ENCODE measurements around the gene NRXN2.
"Not testable (repeated sequence)": the region's sequence is repeated elsewhere in the genome, so short reads cannot be mapped to it uniquely, and the experiment has no call there.

The NRXN2 gene

DNA sequence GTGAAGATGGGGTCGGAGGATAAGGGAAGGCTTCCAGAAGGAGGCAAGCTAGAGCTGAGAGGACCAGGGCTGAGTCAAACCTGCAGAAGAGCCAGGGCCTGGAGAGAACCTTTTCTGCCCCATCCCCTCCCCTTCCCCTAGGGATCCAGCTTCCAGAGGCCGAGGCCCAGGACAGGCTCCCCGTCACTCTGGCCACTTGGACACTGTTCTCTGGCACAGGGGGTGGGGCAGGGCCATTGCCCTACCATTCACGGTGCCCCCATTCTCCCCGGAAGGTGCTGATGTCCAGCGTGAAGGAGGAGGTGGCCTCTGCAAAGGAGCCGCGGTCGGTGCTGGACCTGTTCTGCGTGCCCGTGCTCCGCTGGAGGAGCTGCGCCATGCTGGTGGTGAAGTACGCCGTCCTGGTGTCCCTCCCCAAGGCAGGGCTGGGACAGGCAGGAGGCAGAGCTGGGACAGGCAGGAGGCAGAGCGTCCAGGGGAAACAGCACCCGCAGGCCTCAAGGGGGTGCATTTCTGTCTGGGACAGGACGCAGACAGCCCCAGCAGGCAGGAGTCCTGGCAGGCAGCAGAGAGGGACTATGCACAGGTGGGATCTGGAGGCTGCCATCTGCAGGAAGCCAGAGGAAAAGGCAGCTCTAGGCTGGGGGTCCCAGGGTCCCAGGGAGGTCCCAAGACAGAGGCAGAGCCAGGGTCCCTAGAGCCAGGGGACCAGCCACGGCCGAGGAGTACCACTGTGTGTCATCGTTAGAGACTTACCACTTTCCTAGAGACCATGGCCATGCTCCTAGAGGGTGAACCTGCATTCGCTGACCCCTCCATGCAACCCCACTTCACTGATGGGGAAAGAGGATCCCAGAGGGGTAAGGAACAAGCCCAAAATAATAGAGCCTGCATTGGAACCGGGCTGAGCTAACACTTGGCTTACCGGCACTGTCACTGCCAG lies 157.8 kb downstream of the NRXN2 start:
- DNase-seq (ENCODE audit: low spot score), result no peak

DNA sequence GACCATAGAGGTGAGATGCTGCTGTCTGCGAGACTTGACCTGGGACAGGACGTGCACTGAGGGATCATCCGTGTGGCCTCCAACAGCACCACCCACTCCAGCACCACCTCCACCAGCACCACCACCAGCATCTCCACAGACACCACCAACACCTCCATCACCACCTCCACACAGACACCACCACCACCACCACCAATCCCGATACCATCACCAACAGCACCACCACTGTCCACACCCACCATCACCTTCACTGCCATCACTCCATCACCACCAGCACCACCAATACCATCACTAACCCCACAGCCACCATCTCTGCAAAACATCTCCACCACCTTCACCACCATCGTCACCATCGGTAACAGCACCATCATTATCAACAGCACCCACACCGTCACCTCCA lies 158.6 kb downstream of the NRXN2 start:
- no peak for DNase-seq (ENCODE audit: low spot score)

DNA sequence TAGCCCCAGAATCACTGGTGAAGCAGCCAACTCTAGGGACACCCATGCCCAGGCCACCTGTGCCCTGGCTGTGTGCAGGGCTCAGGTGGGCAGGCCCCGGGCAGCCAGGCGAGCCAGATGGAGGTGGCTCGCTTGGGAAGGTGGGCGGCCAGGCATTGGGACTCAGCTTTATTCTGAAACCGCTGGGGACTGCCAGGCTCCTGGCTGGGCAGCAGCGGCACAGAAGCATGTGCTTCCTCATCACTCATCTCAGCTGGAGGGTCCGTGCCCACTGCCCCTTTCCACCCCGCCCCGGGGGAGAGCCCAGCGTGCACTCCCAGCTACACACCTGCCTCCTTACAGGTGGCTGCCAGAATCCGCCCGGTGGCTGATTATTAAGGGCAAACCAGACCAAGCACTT lies 159.0 kb downstream of the NRXN2 start:
- no peak for DNase-seq (ENCODE audit: low spot score)

- no peak for DNase-seq (ENCODE audit: low spot score)
Measured at GRCh38 chr11:64562723-64563351, 160.2 kb downstream of the NRXN2 start.

GRCh38 chr11:64561984-64562722 lies 160.8 kb downstream of the NRXN2 start:
- no peak for DNase-seq (ENCODE audit: low spot score)

DNA sequence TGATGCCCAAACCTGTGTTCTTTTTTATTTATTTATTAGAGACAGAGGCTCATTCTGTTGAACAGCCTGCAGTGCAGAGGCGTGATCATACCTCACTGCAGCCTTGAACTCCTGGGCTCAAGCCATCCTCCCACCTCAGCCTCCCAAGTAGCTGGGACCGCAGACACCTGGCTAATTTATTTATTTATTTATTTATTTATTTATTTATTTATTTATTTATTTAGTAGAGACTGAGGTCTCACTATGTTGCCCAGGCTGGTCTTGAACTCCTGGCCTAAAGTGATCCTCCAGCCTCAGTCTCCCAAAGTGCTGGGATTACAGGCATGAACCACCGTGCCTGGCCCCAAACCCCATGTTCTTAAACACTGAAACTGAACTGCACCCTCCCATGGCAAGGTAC lies 161.6 kb downstream of the NRXN2 start:
- not testable (repeated sequence) for DNase-seq (ENCODE audit: low spot score)

GRCh38 chr11:64560941-64561340 lies 162.1 kb downstream of the NRXN2 start:
- DNase-seq (ENCODE audit: low spot score), result no peak

DNA sequence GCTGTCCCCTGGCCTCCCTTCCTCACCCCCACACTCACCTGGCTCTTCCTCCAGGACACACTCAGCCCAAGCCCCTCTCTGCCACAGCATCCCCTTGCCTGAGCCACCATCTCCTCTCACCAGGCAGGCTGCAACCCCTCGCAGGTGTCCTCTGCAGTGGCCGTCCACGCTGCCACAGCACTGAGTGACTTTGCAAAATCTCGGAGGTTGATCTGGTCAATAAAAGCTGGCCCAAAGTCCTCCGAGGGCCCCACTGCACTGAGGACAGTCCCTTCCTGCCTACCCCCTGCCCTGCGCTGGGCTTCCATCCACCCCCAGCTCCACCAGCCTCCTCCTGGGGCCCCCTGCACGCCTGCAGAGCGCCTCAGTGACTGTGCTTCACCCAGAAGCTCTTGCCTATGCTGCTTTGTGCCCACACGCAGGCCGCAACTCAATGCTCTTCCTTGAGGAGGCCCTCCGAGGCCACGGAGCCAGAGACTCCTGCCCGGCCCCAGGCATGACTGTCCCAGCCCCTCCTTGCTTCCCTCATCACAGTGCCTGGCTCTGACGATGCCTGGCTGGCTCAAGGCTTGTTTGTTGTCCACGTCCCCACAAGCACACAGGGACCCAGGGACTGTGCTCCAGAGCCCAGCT lies 162.7 kb downstream of the NRXN2 start:
- DNase-seq (ENCODE audit: low spot score), result no peak

GRCh38 chr11:64559351-64560138 lies 163.5 kb downstream of the NRXN2 start:
- DNase-seq (ENCODE audit: low spot score), result no peak

GRCh38 chr11:64558869-64559268 lies 164.1 kb downstream of the NRXN2 start:
- DNase-seq (ENCODE audit: low spot score), result no peak

GRCh38 chr11:64558065-64558745 lies 164.8 kb downstream of the NRXN2 start:
- no peak for DNase-seq (ENCODE audit: low spot score)

GRCh38 chr11:64556721-64557250 lies 166.2 kb downstream of the NRXN2 start:
- DNase-seq (ENCODE audit: low spot score), result no peak

All from AG20443 (cell line).